ENCODE data around the gene KY. TPM values are rescaled to one million over a fixed set of nuclear protein-coding genes. Genes with fewer than 3 reads are reported as not detected.
A peak's percentile ranks its signal among the peaks of the same experiment; 100 is the strongest.

Gene KY
- total RNA-seq, 2 donors from 2014 or later = 0.33 to 0.59 TPM

GRCh38 chr3:134641671-134642300 is 9.0 kb downstream of the KY start:
- no peak for TF ChIP-seq CTCF (IDR thresholded peaks at IDR 0.05)
- no peak overlapping the region for H3K4me3 ChIP-seq
- H3K27me3 ChIP-seq = no peaks in the 10 kb centered on the region
- peak; percentile 44 for DNase-seq (ENCODE audit: low spot score)
- no peaks in the 10 kb centered on the region for H3K36me3 ChIP-seq
- H3K4me1 ChIP-seq = no peaks in the 10 kb centered on the region
- no peaks in the 10 kb centered on the region for H3K9me3 ChIP-seq
- H3K27ac ChIP-seq = peak overlapping the region in 1 of 2 donors; percentile 17

DNA sequence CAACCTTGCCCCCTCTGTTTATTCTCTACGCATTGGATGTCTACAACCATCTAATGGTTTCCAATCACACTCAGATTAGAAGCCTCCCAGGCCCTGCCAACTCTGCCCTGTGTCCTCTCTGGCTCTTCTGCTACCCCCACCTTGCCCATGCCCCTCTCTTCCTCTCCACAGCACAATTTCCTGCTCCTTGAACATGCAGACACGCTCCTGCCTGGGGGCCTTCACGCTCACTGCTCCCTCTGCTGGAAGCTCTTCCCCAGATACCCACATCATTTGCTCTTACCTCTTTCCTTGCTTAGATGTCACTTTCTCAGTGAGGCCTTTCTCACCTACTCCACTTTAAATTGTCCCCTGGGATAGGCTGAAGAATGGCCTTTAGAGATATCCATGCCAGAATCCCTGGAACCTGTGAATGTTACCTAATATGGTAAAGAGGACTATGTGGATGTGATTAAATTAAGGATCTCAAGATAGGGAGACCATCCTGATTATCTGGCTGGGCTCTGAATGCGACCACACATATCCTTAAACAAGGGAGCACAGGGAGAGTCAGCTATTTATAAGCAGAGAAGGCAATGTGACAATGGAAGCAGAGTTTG is 9.9 kb downstream of the KY start:
- peak; percentile 36 for DNase-seq (ENCODE audit: low spot score)
- Histone ChIP-seq H3K27me3 (no peaks in the 10 kb centered on the region), H3K4me3 (no peak overlapping the region), H3K27ac (no peak overlapping the region), H3K9me3 (no peaks in the 10 kb centered on the region), H3K36me3 (no peaks in the 10 kb centered on the region), H3K4me1 (no peaks in the 10 kb centered on the region)
- TF ChIP-seq CTCF (IDR thresholded peaks at IDR 0.05) = peak in 1 of 2 donors; percentile 44

DNA sequence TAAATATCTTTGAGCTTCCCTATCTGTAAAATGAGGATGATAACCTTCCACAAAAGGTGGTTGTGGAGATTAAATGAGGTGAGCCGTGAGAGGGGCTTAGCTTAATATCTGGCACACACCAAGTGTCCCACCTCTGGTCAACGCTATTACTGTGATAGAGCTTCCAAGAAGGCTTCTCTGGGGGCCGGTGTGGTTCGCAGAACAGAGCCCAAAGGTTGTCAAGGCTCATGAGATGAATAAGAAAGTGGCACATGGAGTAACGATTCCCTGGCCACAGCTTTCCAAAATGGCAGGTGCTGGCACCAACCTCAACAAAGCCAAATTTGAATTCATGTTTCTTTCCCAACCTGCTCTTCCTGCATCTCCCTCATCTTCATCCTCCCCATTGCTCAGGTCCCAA is 10.4 kb downstream of the KY start:
- Histone ChIP-seq H3K4me3 (no peak overlapping the region), H3K4me1 (no peaks in the 10 kb centered on the region), H3K27me3 (no peaks in the 10 kb centered on the region), H3K36me3 (no peaks in the 10 kb centered on the region), H3K27ac (no peak overlapping the region), H3K9me3 (no peaks in the 10 kb centered on the region)
- TF ChIP-seq CTCF (IDR thresholded peaks at IDR 0.05) = no peak
- peak; percentile 21 for DNase-seq (ENCODE audit: low spot score)

- Histone ChIP-seq H3K4me3 (no peak overlapping the region), H3K36me3 (no peaks in the 10 kb centered on the region), H3K27ac (no peak overlapping the region), H3K27me3 (no peaks in the 10 kb centered on the region), H3K4me1 (no peaks in the 10 kb centered on the region), H3K9me3 (no peaks in the 10 kb centered on the region)
- DNase-seq (ENCODE audit: low spot score) = peak; percentile 30
- no peak for TF ChIP-seq CTCF (IDR thresholded peaks at IDR 0.05)
These were observed 12.3 kb downstream of the KY start for GRCh38 chr3:134638385-134639030.

GRCh38 chr3:134636406-134636805 is 14.4 kb downstream of the KY start:
- H3K9me3 ChIP-seq = peaks cover 0 to 4% of the 10 kb centered on the region in 2 donors
- H3K27me3 ChIP-seq = no peaks in the 10 kb centered on the region
- no peaks in the 10 kb centered on the region for H3K4me1 ChIP-seq
- DNase-seq (ENCODE audit: low spot score) = peak; percentile 23
- no peak overlapping the region for H3K4me3 ChIP-seq
- no peaks in the 10 kb centered on the region for H3K36me3 ChIP-seq
- no peak overlapping the region for H3K27ac ChIP-seq
- TF ChIP-seq CTCF (IDR thresholded peaks at IDR 0.05) = no peak

Data from right atrium auricular region (tissue), 2 donors.